ENCODE data around the gene EGFR.

EGFR gene

DNA sequence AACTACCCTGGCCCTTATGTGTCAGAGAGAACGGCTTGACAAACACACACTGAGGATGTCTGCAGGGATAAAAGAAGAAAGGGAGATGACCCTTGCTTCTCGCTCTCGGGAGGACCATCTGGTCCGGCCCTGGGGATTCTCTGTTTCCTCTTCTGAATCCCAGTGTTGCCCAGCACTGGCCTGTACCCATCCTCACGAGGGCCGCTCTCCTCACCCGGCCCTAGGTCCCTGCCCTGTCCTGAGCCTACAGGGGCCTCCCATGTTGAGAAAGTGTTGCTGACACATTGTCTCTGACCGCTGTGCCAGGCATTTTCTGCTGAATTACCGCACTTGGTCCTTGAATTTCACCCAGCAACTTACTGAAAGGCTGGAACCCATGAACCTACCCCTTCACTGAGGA is 174.4 kb downstream of the EGFR start:
- peak in 1 of 10 donors; percentile 71 for DNase-seq
- intact Hi-C loops (cut with DNase I) = no loop called here

DNA sequence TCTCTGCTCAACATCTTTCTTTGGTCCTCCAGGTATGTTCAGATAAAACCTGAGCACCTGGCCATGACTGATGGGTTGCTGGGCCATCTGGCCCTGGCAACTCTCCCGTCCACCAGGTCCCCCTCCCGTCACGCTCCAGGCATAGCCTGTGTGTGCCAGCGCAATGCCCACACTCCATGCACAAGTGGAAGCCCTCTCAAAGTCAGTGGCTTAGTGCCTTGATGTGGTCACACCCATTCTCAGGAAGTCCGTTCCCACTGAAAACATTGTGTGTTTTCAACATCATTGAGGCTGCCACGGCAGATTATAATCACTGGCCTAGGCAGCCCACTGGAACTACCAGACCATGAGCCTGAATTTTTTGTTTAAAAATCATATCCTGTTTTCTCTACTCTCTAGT is 175.7 kb downstream of the EGFR start:
- intact Hi-C loops (cut with DNase I) = no loop called here
- no peak for DNase-seq

DNA sequence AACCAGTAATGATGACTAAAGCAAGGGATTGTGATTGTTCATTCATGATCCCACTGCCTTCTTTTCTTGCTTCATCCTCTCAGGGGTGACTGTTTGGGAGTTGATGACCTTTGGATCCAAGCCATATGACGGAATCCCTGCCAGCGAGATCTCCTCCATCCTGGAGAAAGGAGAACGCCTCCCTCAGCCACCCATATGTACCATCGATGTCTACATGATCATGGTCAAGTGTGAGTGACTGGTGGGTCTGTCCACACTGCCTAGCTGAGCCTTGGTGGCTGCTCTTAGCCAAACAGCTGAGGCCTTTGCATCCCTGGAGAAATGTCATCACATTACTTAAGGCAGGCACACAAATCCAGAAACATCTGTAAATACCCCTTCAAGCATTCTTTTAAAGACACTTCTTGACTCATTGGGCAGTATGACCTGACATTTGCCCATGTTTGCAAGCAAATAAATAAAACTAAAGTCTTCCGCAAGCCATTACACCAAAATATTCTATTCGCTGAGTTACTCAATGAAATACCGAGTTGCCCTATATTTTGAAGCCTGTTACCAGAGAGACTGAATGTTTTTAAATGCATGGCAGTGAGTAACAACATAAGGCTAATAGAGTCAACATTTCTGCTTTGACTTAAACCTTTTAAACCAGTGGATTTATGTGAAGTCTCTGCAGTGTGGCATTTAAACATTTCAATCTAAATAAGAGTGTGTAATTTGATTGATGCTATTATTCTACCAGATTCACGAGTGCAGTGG is 180.0 kb downstream of the EGFR start:
- DNase-seq = no peak
- intact Hi-C loops (cut with DNase I) = no loop called here

DNA sequence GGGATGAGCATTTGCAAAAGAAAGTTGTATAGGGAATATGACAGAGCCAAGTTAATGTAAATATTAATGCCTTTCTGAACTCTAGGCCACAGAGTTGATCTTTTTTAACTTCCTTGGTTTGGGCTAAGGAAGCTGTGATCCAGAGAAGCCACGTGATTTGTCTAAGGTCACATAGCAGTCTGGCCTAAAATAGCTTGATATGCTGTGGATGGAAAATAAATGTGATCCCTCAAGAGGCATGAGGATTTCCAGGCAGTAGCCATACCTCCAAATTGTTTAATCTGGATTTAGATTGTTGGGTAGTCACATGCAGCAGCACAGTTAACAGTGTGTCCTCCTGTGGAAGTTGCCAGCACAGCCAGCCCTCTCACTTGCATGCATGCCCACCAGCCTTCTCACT is 180.6 kb downstream of the EGFR start:
- intact Hi-C loops (cut with DNase I) = no loop called here
- no peak for DNase-seq

DNA sequence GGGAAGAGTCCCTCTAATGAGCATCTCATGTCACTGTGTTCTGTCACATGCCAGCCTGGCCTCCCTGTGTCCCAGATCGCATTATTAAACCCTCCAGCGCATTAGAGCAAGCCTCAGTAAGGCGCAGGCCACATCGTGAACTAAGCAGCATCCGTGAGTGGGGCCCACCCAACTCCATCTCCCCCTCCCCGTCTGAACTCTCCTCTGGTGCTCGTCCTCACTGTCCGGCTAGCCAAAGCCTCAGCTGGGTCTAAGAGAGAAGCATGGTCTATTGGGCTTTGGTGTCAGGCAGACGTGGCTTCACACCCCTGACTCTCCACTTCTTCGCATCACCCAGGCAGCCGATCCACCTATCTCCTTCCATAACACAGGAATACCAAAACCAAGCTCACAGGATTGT is 181.6 kb downstream of the EGFR start:
- intact Hi-C loops (cut with DNase I) = no loop called here
- no peak for DNase-seq

DNA sequence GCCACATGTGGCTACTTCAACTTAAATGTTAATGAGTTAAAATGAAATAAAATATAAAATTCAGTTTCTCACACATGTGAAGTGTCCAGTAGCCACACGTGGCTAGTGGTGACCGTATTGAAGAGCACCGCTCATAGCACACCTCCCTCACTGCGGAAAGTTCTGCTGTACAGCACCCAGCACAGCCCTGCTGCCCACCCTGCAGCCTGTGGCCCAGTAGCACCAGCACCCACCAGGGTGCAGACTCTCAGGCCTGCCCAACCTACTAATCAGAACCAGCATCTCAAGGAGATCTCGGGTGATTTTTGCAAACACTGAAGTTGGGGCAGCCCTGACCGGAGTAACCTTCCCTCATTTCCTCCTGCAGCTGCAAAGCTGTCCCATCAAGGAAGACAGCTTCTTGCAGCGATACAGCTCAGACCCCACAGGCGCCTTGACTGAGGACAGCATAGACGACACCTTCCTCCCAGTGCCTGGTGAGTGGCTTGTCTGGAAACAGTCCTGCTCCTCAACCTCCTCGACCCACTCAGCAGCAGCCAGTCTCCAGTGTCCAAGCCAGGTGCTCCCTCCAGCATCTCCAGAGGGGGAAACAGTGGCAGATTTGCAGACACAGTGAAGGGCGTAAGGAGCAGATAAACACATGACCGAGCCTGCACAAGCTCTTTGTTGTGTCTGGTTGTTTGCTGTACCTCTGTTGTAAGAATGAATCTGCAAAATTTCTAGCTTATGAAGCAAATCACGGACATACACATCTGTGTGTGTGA is 183.5 kb downstream of the EGFR start:
- peak in 1 of 10 donors; percentile 63 for DNase-seq
- intact Hi-C loops (cut with DNase I) = no loop called here

DNA sequence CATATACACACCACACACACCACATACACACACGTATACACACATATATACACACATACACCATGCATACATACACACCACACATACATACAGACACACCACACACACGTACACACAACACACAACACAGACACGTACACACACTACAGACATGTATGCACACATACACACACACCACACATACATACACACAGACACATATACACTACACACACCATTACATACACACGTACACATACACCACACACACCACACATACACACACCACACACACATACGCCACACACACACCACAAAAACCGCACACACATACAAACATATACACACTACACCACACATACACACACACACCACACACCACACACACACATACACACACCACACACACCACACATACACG is 184.5 kb downstream of the EGFR start:
- DNase-seq = no peak
- intact Hi-C loops (cut with DNase I) = no loop called here

DNA sequence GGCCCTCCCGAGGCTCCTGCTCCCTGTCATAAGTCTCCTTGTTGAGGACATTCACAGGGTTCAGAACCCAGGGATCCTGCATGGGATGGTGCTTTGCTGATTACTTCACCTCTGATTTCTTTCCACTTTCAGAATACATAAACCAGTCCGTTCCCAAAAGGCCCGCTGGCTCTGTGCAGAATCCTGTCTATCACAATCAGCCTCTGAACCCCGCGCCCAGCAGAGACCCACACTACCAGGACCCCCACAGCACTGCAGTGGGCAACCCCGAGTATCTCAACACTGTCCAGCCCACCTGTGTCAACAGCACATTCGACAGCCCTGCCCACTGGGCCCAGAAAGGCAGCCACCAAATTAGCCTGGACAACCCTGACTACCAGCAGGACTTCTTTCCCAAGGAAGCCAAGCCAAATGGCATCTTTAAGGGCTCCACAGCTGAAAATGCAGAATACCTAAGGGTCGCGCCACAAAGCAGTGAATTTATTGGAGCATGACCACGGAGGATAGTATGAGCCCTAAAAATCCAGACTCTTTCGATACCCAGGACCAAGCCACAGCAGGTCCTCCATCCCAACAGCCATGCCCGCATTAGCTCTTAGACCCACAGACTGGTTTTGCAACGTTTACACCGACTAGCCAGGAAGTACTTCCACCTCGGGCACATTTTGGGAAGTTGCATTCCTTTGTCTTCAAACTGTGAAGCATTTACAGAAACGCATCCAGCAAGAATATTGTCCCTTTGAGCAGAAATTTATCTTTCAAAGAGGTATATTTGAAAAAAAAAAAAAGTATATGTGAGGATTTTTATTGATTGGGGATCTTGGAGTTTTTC is 186.5 kb downstream of the EGFR start:
- intact Hi-C loops (cut with DNase I) = no loop called here
- peak in 1 of 10 donors; percentile 70 for DNase-seq

DNA sequence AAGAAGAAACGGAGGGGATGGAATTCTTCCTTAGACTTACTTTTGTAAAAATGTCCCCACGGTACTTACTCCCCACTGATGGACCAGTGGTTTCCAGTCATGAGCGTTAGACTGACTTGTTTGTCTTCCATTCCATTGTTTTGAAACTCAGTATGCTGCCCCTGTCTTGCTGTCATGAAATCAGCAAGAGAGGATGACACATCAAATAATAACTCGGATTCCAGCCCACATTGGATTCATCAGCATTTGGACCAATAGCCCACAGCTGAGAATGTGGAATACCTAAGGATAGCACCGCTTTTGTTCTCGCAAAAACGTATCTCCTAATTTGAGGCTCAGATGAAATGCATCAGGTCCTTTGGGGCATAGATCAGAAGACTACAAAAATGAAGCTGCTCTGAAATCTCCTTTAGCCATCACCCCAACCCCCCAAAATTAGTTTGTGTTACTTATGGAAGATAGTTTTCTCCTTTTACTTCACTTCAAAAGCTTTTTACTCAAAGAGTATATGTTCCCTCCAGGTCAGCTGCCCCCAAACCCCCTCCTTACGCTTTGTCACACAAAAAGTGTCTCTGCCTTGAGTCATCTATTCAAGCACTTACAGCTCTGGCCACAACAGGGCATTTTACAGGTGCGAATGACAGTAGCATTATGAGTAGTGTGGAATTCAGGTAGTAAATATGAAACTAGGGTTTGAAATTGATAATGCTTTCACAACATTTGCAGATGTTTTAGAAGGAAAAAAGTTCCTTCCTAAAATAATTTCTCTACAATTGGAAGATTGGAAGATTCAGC is 187.6 kb downstream of the EGFR start:
- no peak for DNase-seq
- intact Hi-C loops (cut with DNase I) = no loop called here

DNA sequence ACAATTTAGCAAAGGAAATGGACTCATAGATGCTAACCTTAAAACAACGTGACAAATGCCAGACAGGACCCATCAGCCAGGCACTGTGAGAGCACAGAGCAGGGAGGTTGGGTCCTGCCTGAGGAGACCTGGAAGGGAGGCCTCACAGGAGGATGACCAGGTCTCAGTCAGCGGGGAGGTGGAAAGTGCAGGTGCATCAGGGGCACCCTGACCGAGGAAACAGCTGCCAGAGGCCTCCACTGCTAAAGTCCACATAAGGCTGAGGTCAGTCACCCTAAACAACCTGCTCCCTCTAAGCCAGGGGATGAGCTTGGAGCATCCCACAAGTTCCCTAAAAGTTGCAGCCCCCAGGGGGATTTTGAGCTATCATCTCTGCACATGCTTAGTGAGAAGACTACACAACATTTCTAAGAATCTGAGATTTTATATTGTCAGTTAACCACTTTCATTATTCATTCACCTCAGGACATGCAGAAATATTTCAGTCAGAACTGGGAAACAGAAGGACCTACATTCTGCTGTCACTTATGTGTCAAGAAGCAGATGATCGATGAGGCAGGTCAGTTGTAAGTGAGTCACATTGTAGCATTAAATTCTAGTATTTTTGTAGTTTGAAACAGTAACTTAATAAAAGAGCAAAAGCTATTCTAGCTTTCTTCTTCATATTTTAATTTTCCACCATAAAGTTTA is 188.8 kb downstream of the EGFR start:
- intact Hi-C loops (cut with DNase I) = no loop called here
- DNase-seq = peak in 1 of 10 donors; percentile 61

DNA sequence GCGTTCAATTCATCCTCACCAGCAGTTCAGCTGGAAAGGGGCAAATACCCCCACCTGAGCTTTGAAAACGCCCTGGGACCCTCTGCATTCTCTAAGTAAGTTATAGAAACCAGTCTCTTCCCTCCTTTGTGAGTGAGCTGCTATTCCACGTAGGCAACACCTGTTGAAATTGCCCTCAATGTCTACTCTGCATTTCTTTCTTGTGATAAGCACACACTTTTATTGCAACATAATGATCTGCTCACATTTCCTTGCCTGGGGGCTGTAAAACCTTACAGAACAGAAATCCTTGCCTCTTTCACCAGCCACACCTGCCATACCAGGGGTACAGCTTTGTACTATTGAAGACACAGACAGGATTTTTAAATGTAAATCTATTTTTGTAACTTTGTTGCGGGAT is 190.5 kb downstream of the EGFR start:
- intact Hi-C loops (cut with DNase I) = no loop called here

DNA sequence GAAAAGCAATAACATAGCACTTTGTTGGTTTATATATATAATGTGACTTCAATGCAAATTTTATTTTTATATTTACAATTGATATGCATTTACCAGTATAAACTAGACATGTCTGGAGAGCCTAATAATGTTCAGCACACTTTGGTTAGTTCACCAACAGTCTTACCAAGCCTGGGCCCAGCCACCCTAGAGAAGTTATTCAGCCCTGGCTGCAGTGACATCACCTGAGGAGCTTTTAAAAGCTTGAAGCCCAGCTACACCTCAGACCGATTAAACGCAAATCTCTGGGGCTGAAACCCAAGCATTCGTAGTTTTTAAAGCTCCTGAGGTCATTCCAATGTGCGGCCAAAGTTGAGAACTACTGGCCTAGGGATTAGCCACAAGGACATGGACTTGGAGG is 191.4 kb downstream of the EGFR start:
- intact Hi-C loops (cut with DNase I) = no loop called here
- peak in 1 of 10 donors; percentile 49 for DNase-seq

More for the DNA sequence above, 190.5 kb downstream of the EGFR start:
- DNase-seq = no peak

DNA sequence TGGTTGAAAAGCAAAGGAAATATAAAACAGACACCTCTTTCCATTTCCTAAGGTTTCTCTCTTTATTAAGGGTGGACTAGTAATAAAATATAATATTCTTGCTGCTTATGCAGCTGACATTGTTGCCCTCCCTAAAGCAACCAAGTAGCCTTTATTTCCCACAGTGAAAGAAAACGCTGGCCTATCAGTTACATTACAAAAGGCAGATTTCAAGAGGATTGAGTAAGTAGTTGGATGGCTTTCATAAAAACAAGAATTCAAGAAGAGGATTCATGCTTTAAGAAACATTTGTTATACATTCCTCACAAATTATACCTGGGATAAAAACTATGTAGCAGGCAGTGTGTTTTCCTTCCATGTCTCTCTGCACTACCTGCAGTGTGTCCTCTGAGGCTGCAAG is 191.9 kb downstream of the EGFR start:
- intact Hi-C loops (cut with DNase I) = no loop called here
- no peak for DNase-seq

DNA sequence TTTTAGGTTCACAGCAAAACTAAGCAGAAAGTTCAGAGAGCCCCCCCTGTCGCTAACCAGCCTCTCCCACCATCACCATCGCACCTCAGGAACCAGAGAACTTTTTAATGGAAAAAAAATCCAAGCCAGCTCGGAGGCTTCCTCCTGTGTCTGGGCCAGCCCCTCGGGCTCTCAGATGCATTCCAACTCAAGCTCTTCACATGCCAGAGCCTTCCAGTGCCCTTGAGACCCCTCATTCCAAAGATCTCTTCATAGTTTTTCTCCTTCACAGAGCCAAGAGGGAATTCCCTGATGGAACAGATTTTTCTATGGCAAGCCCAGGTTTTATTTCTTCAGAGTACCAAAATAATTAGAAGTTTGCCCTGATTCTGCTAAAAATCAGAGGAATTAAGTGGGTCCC is 192.9 kb downstream of the EGFR start:
- DNase-seq = no peak

DNA sequence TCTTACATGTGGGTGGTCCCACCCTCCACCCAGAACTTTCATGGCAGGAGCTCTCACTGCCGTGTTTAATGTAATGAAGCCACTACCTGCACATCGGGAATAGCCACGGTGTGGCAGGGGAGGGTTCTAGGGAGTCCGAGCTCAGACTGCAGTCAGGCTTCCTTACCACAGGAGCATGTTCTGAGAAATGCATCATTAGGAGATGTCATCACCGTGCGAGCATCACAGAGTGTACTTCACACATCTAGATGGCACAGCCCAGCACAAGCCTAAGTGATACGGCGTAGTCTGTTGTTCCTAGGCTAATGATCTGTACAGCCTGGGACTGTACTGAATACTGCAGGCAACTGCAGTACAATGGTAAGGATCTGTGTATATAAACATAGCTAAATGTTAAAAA is 193.4 kb downstream of the EGFR start:
- DNase-seq = peak in 1 of 10 donors; percentile 64
- intact Hi-C loops (cut with DNase I) = no loop called here

More for the DNA sequence above, 192.9 kb downstream of the EGFR start:
- intact Hi-C loops (cut with DNase I) = no loop called here

DNA sequence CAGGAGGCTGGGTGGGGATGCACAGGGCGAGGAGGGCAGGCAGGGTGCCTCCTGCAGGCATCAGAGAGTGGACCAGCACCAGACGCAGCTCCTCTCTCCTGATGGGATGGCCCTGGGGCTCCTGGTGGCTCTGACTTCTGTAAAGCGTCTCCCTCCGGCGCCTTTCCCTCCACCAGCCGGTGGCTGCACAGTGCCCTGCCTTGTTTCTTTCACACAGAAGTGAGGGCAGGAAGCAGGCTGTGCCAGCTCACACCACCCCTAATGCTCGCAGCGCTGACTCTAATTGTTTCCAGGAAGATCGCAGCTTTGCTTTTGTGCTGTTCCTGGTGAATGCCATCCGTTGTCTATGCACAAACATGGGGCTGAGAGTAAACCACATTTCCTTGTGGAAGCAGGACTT is 194.0 kb downstream of the EGFR start:
- intact Hi-C loops (cut with DNase I) = no loop called here
- DNase-seq = peak in 3 of 10 donors; percentile 31 to 83 (median 35)

DNA sequence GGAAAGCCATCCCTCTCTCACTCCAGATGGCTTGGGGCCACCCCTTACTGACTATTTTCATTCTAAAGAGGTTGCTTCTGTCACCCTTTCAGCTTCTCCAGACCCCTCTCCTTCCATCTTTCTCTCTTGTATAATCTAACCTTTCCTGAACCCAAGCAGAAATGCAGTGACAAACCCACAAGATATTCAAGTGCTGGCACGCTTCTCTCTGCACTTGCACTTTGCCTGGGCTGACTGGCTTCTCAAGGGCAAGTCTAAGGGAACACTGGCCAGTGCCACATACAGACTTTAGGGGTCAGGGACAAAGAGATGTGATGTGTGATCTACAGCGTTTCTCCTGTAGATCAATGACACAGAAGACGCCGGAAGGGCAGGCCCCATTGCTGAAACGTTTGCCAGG is 195.9 kb downstream of the EGFR start:
- DNase-seq = peak in 1 of 10 donors; percentile 33
- intact Hi-C loops (cut with DNase I) = no loop called here

DNA sequence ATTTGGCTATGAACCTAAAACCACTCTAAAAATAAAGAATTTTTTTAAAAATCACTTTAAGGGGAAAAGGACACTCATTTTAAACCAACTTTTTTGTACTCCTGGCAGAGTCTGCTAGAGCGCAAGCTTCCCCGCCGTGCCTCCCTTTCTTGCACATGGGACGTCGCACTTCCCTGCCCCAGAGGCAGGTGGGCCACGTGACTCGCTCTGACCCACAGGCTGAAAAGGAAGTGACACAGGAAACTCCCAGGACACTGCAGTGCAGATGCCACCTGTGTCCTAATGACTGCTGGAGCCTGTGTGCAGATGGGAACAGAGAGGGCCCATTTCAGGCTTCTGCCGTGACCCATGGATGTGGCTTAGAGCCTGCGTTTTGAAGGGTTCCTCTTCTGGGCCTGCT is 204.2 kb downstream of the EGFR start:
- intact Hi-C loops (cut with DNase I) = no loop called here
- DNase-seq = no peak

DNA sequence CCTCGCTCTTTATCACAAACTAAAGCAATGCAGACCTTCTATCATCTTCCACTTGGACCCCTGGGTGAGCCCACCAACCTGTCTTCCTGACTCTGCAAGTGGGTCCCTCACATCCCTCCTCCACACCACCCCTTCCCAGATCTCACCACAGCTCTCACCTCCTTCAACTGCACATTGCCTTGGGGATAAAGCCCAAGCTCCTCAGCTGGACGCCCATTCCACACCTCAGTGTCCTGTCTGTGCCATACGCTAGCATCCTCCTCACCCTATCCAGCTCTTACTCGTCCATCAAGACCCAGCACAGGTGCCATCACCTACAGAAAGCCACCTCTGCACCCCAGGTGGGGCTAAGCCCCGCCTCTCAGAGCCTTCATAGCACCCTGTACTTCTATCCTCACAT is 205.3 kb downstream of the EGFR start:
- intact Hi-C loops (cut with DNase I) = no loop called here
- no peak for DNase-seq

DNA sequence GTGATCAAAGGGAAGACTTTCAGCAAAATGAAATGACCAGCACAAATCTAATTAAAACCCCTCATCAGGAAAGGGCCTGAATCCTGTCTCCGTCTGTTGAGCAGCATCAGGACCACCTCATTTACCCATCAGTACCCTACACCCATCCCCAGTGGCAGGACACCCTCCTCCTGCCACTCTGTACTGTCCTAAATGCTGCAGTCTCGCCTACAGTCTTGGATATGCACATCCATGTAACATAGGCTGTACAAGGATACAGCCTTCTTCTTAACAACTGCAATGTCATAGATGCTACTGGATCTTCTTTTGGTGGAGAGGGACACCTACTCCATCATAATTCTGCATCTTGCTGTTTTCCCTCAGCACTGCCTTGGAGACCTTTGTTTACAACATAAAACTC is 206.0 kb downstream of the EGFR start:
- DNase-seq = no peak
- intact Hi-C loops (cut with DNase I) = no loop called here
